Neural cell (in vitro differentiated cells): ENCODE results near the gene MBD5. TPM values are rescaled to one million over a fixed set of nuclear protein-coding genes. Genes with fewer than 3 reads are reported as not detected.

Experiments
- H2AFZ ChIP-seq: fragments of 200-600, 300-800 bp; sonication (generic), shearing (Covaris generic); 2 replicates; pipeline ENCODE4 v1.6.0; 2014; ENCODE audit warnings: low read depth, mild to moderate bottlenecking, antibody characterized with exemption, low read length, moderate library complexity
- H3F3A ChIP-seq: fragments of 200-600 bp; shearing (Covaris generic); 2 replicates; pipeline ENCODE4 v1.6.1; 2016; ENCODE audit warnings: mild to moderate bottlenecking, moderate library complexity, mixed read lengths, antibody characterized with exemption, low read length; ENCODE audit not compliant: insufficient read depth, poor library complexity, severe bottlenecking
- H3K27ac ChIP-seq: fragments of 200-600, 300-800 bp; sonication (generic), shearing (Covaris generic); 2 replicates; pipeline ENCODE4 v1.5.1; 2014; ENCODE audit warnings: mild to moderate bottlenecking, low read length, moderate library complexity
- H3K27me3 ChIP-seq: fragments of 300-800, 200-600 bp; sonication (generic), shearing (Covaris generic); 2 replicates; pipeline ENCODE4 v1.6.0; 2014; ENCODE audit warnings: mild to moderate bottlenecking, low read depth, low read length, moderate library complexity; ENCODE audit not compliant: insufficient read depth
- H3K36me3 ChIP-seq: fragments of 300-800, 200-600 bp; sonication (generic), shearing (Covaris generic); 2 replicates; pipeline ENCODE4 v1.5.1; 2014; ENCODE audit warnings: mild to moderate bottlenecking, antibody characterized with exemption, low read length, moderate library complexity; ENCODE audit not compliant: insufficient read depth
- H3K4me2 ChIP-seq: fragments of 300-800, 200-600 bp; sonication (generic), shearing (Covaris generic); 2 replicates; pipeline ENCODE4 v1.6.0; 2014; ENCODE audit warnings: mild to moderate bottlenecking, low read length
- H3K4me3 ChIP-seq: fragments of 300-800, 200-600 bp; sonication (generic), shearing (Covaris generic); 2 replicates; pipeline ENCODE4 v1.5.1; 2014; ENCODE audit warnings: mild to moderate bottlenecking, low read length, moderate library complexity
- H3K79me2 ChIP-seq: fragments of 200-600 bp; shearing (Covaris generic); replicated peaks from 2 replicates; pipeline ENCODE4 v1.6.0; 2014; ENCODE audit warnings: mild to moderate bottlenecking, low read length, moderate library complexity; ENCODE audit not compliant: insufficient read depth
- H3K9ac ChIP-seq: fragments of 300-800, 200-600 bp; sonication (generic), shearing (Covaris generic); 2 replicates; pipeline ENCODE4 v1.6.1; 2016; ENCODE audit warnings: mild to moderate bottlenecking, low read length, mixed read lengths
- H3K9me2 ChIP-seq: fragments of 200-600 bp; shearing (Covaris generic); 2 replicates; pipeline ENCODE4 v1.6.1; 2016; ENCODE audit warnings: mild to moderate bottlenecking, low read length, mixed read lengths; ENCODE audit not compliant: insufficient read depth
- H3K9me3 ChIP-seq: fragments of 200-600, 300-800 bp; sonication (generic), shearing (Covaris generic); 2 replicates; pipeline ENCODE4 v1.6.1; 2016; ENCODE audit warnings: mild to moderate bottlenecking, mixed run types, low read length, moderate library complexity, mixed read lengths
- H4K20me1 ChIP-seq: fragments of 200-600 bp; shearing (Covaris generic); 2 replicates; pipeline ENCODE4 v1.6.1; 2016; ENCODE audit warnings: mild to moderate bottlenecking, mixed run types; ENCODE audit not compliant: insufficient read depth
- CTCF ChIP-seq: fragments of 450-650 bp; IDR thresholded peaks from 2 replicates; pipeline ENCODE4 v1.5.1; 2014; ENCODE audit warnings: antibody characterized with exemption, mild to moderate bottlenecking, moderate library complexity; ENCODE audit not compliant: poor library complexity, severe bottlenecking
- EP300 ChIP-seq: fragments of 450-650 bp; conservative IDR thresholded peaks from 2 replicates; pipeline ENCODE4 v1.6.1; 2014; ENCODE audit warnings: antibody characterized with exemption, mild to moderate bottlenecking, moderate library complexity; ENCODE audit not compliant: poor library complexity, severe bottlenecking
- EZH2 ChIP-seq: fragments of 200-600, 300-800 bp; shearing (Covaris generic), sonication (generic); IDR thresholded peaks from 2 replicates; pipeline ENCODE4 v1.6.1; 2014; ENCODE audit warnings: antibody characterized with exemption, low read length, borderline replicate concordance, mild to moderate bottlenecking; ENCODE audit not compliant: insufficient read depth, poor library complexity, severe bottlenecking
- MXI1 ChIP-seq: fragments of 450-650 bp; conservative IDR thresholded peaks from 2 replicates; pipeline ENCODE4 v1.6.1; 2014; ENCODE audit warnings: antibody characterized with exemption, mild to moderate bottlenecking; ENCODE audit not compliant: poor library complexity, severe bottlenecking
- POLR2AphosphoS5 ChIP-seq: IDR thresholded peaks from 2 replicates; pipeline ENCODE4 v1.6.1; 2012
- RAD21 ChIP-seq: fragments of 450-650 bp; conservative IDR thresholded peaks from 2 replicates; pipeline ENCODE4 v1.6.1; 2014; ENCODE audit warnings: antibody characterized with exemption, mild to moderate bottlenecking, moderate library complexity
- REST ChIP-seq: IDR thresholded peaks from 2 replicates; pipeline ENCODE4 v1.6.1; 2012; ENCODE audit warnings: borderline replicate concordance
- SMC3 ChIP-seq: fragments of 450-650 bp; conservative IDR thresholded peaks from 2 replicates; pipeline ENCODE4 v1.6.1; 2014; ENCODE audit warnings: antibody characterized with exemption, mild to moderate bottlenecking, moderate library complexity; ENCODE audit not compliant: poor library complexity
- TAF1 ChIP-seq: IDR thresholded peaks from 2 replicates; pipeline ENCODE4 v1.6.1; 2012; ENCODE audit warnings: low read depth
- polyA plus RNA-seq: library from polyadenylated mRNA; depleted of rRNA; stranded (reverse); fragments of >200 nt; gene quantifications from 2 replicates; pipeline ENCODE4 v1.2.3, GENCODE V29; 2014

Gene MBD5
- polyA plus RNA-seq, 1 donor from 2014 or later, result 9.7 TPM

- no peaks in the 10 kb centered on the region for H3F3A ChIP-seq
- TF ChIP-seq EZH2 (no peak), SMC3 (no peak), TAF1 (no peak), EP300 (no peak), RAD21 (no peak), POLR2AphosphoS5 (no peak), MXI1 (no peak), REST (no peak), CTCF (no peak)
- H3K9me3 ChIP-seq, result no peaks in the 10 kb centered on the region
- no peaks in the 10 kb centered on the region for H3K27me3 ChIP-seq
- no peak overlapping the region for H3K27ac ChIP-seq
- H3K9me2 ChIP-seq, result no peaks in the 10 kb centered on the region
- no peaks in the 10 kb centered on the region for H4K20me1 ChIP-seq
- H3K79me2 ChIP-seq, result no peaks in the 10 kb centered on the region
- no peak overlapping the region for H3K4me3 ChIP-seq
- H3K9ac ChIP-seq, result no peak overlapping the region
- H3K4me2 ChIP-seq, result no peak overlapping the region
- H2AFZ ChIP-seq, result no peak overlapping the region
- H3K36me3 ChIP-seq, result no peaks in the 10 kb centered on the region
Measured at GRCh38 chr2:148557844-148558436, 537.0 kb downstream of the MBD5 start.

GRCh38 chr2:148560496-148560895 is 539.6 kb downstream of the MBD5 start:
- Histone ChIP-seq H3K4me3 (no peak overlapping the region), H3K4me2 (no peak overlapping the region), H2AFZ (no peak overlapping the region), H3K27me3 (no peaks in the 10 kb centered on the region), H3K36me3 (no peaks in the 10 kb centered on the region), H3K9me3 (no peaks in the 10 kb centered on the region), H4K20me1 (no peaks in the 10 kb centered on the region), H3F3A (no peaks in the 10 kb centered on the region), H3K9me2 (no peaks in the 10 kb centered on the region), H3K9ac (no peak overlapping the region), H3K79me2 (no peaks in the 10 kb centered on the region), H3K27ac (no peak overlapping the region)
- no peak for TF ChIP-seq SMC3

- Histone ChIP-seq H3K27ac (no peak overlapping the region), H3K9ac (no peak overlapping the region), H3K79me2 (no peaks in the 10 kb centered on the region), H3K4me3 (no peak overlapping the region), H3K36me3 (no peaks in the 10 kb centered on the region), H3K27me3 (no peaks in the 10 kb centered on the region), H3K9me2 (no peaks in the 10 kb centered on the region), H2AFZ (no peak overlapping the region), H3F3A (no peaks in the 10 kb centered on the region), H4K20me1 (no peaks in the 10 kb centered on the region), H3K4me2 (no peak overlapping the region), H3K9me3 (no peaks in the 10 kb centered on the region)
- TF ChIP-seq EZH2 (no peak), POLR2AphosphoS5 (no peak)
Measured at GRCh38 chr2:148561389-148561788, 540.5 kb downstream of the MBD5 start.
